ENCODE measurements around the gene POLR3C. TPM values are rescaled to one million over a fixed set of nuclear protein-coding genes. Genes with fewer than 3 reads are reported as not detected.
"Not testable (repeated sequence)": the region's sequence is repeated elsewhere in the genome, so short reads cannot be mapped to it uniquely, and the experiment has no call there.

Gene POLR3C
- total RNA-seq, 4 donors from 2014 or later = 15.0 to 31.7 (median 21.0) TPM

- intact Hi-C loops (cut with DNase I) = no loop called here
- H3K36me3 ChIP-seq = peaks cover 0 to 25% (median 0%) of the 10 kb centered on the region in 3 donors
- WGBS, 2 donors = 75 to 82% methylated on average over 3 of the region's 3 CpGs
- no peaks in the 10 kb centered on the region for H3K9me3 ChIP-seq
- peak overlapping the region in 3 of 4 donors; percentile 1 to 33 (median 15) for H3K4me3 ChIP-seq
- DNase-seq = no peak
- no peaks in the 10 kb centered on the region for H3K27me3 ChIP-seq
- TF ChIP-seq CTCF (IDR thresholded peaks at IDR 0.05) (no peak), POLR2A (IDR thresholded peaks at IDR 0.05) (no peak)
- H3K4me1 ChIP-seq = peaks cover 8 to 40% (median 19%) of the 10 kb centered on the region in 3 donors
- H3K27ac ChIP-seq = peak overlapping the region in 3 of 4 donors; percentile 53 to 81 (median 66)
Measured at GRCh38 chr1:145784409-145784808, 39.6 kb upstream of the POLR3C start.

- intact Hi-C loops (cut with DNase I) = no loop called here
- H3K9me3 ChIP-seq = no peaks in the 10 kb centered on the region
- peak overlapping the region; percentile 53 to 81 (median 66) for H3K27ac ChIP-seq
- 41% methylated on average over 1 of the region's 1 CpG for WGBS, 2 donors
- H3K36me3 ChIP-seq = peaks cover 0 to 19% (median 0%) of the 10 kb centered on the region in 3 donors
- DNase-seq = no peak
- no peaks in the 10 kb centered on the region for H3K27me3 ChIP-seq
- TF ChIP-seq POLR2A (IDR thresholded peaks at IDR 0.05) (no peak), CTCF (IDR thresholded peaks at IDR 0.05) (no peak)
- no peak overlapping the region for H3K4me3 ChIP-seq
- H3K4me1 ChIP-seq = peaks cover 8 to 40% (median 19%) of the 10 kb centered on the region in 3 donors
Measured at GRCh38 chr1:145785547-145785946, 38.5 kb upstream of the POLR3C start.

GRCh38 chr1:145786271-145786670 lies 37.7 kb upstream of the POLR3C start:
- Histone ChIP-seq H3K27me3 (no peaks in the 10 kb centered on the region), H3K9me3 (no peaks in the 10 kb centered on the region), H3K4me1 (peaks cover 8 to 40% (median 19%) of the 10 kb centered on the region in 3 donors), H3K36me3 (peaks cover 0 to 16% (median 0%) of the 10 kb centered on the region in 3 donors), H3K27ac (peak overlapping the region; percentile 53 to 81 (median 66)), H3K4me3 (no peak overlapping the region)
- no peak for DNase-seq
- TF ChIP-seq CTCF (IDR thresholded peaks at IDR 0.05) (no peak), POLR2A (IDR thresholded peaks at IDR 0.05) (no peak)
- intact Hi-C loops (cut with DNase I) = no loop called here
- WGBS, 2 donors = 33 to 37% methylated on average over 1 of the region's 1 CpG

- intact Hi-C loops (cut with DNase I) = no loop called here
- Histone ChIP-seq H3K9me3 (no peaks in the 10 kb centered on the region), H3K27ac (no peak overlapping the region), H3K36me3 (peaks cover 0 to 27% (median 0%) of the 10 kb centered on the region in 3 donors), H3K4me1 (peaks cover 8 to 23% (median 19%) of the 10 kb centered on the region in 3 donors), H3K27me3 (no peaks in the 10 kb centered on the region), H3K4me3 (no peak overlapping the region)
- TF ChIP-seq CTCF (IDR thresholded peaks at IDR 0.05) = no peak
- TF ChIP-seq POLR2A (IDR thresholded peaks at IDR 0.05) = no peak
- no peak for DNase-seq
- WGBS, 2 donors = 93 to 99% methylated on average over 3 of the region's 3 CpGs
Measured at GRCh38 chr1:145788580-145788979, 35.4 kb upstream of the POLR3C start.

- H3K9me3 ChIP-seq; intact Hi-C loops (cut with DNase I); DNase-seq; H3K4me3 ChIP-seq; H3K4me1 ChIP-seq; H3K27me3 ChIP-seq; H3K27ac ChIP-seq: not testable (repeated sequence)
- H3K36me3 ChIP-seq = peaks cover 0 to 32% (median 0%) of the 10 kb centered on the region in 3 donors
- WGBS, 2 donors = 82 to 87% methylated on average over 2 of the region's 2 CpGs
Measured at GRCh38 chr1:145791860-145792259, 32.1 kb upstream of the POLR3C start.

GRCh38 chr1:145792484-145792883 lies 31.5 kb upstream of the POLR3C start:
- H3K4me3 ChIP-seq = no peak overlapping the region
- intact Hi-C loops (cut with DNase I) = no loop called here
- 81 to 84% methylated on average over 1 of the region's 1 CpG for WGBS, 2 donors
- H3K27me3 ChIP-seq = no peaks in the 10 kb centered on the region
- peaks cover 0 to 12% (median 5%) of the 10 kb centered on the region in 3 donors for H3K9me3 ChIP-seq
- no peak for TF ChIP-seq POLR2A (IDR thresholded peaks at IDR 0.05)
- no peak for TF ChIP-seq CTCF (IDR thresholded peaks at IDR 0.05)
- DNase-seq = no peak
- no peaks in the 10 kb centered on the region for H3K4me1 ChIP-seq
- peaks cover 0 to 29% (median 0%) of the 10 kb centered on the region in 3 donors for H3K36me3 ChIP-seq
- no peak overlapping the region for H3K27ac ChIP-seq

All from esophagus squamous epithelium (tissue), 5 donors.